ENCODE data around the gene IMPACT.

DNA sequence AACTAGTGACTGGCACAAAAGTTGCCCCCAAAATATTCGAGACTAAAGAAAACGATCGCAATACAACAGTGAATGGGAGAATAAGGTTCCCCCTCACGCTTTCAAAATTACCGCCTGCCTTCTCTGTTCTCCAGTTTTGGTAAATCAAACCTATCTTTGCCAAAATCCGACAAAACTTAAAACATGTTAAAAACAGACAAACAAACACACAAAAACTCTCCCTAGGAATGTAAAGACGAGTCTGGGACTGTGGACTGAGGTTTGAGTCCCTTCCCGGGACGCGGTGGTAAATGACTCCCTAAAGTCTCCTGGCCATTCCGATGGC is 435 bp upstream of the IMPACT start:
- no peak for TF ChIP-seq CTCF (IDR thresholded peaks at IDR 0.05; ENCODE audit: low read depth, low read length, poor library complexity, severe bottlenecking)
- no peak for TF ChIP-seq EZH2phosphoT487 (IDR thresholded peaks at IDR 0.05; ENCODE audit: borderline replicate concordance, low read length)

Data from DOHH2 (cell line).